WERI-Rb-1 (cell line): ENCODE measurements around the gene SLC15A5.

ENCODE experiments used
- DNase-seq: peaks from one replicate; pipeline ENCODE4 v3.0.0-alpha.2; 2020
- H3K27ac ChIP-seq: fragments of 250-450 bp; sonication (Bioruptor Pico); 2 replicates; pipeline ENCODE4 v1.5.1; 2020; ENCODE audit warnings: mild to moderate bottlenecking, moderate library complexity
- H3K27me3 ChIP-seq: fragments of 250-450 bp; sonication (Bioruptor Pico); 2 replicates; pipeline ENCODE4 v1.5.1; 2021; ENCODE audit warnings: mild to moderate bottlenecking, low read depth, moderate library complexity; ENCODE audit not compliant: insufficient read depth, severe bottlenecking
- H3K36me3 ChIP-seq: fragments of 250-450 bp; sonication (Bioruptor Pico); 2 replicates; pipeline ENCODE4 v1.5.1; 2020; ENCODE audit warnings: mild to moderate bottlenecking, moderate library complexity
- H3K4me3 ChIP-seq: 2 replicates; pipeline ENCODE4 v1.5.1; 2011; ENCODE audit warnings: low read depth, mild to moderate bottlenecking, control low read depth, low read length
- H3K9me3 ChIP-seq: fragments of 250-450 bp; sonication (Bioruptor Pico); 2 replicates; pipeline ENCODE4 v1.5.1; 2021; ENCODE audit warnings: mild to moderate bottlenecking, moderate library complexity; ENCODE audit not compliant: severe bottlenecking
- CTCF ChIP-seq: IDR thresholded peaks from 2 replicates; pipeline ENCODE4 v1.5.1; 2011; ENCODE audit warnings: low read depth, mild to moderate bottlenecking, control low read depth, inconsistent platforms, low read length

The SLC15A5 gene

DNA sequence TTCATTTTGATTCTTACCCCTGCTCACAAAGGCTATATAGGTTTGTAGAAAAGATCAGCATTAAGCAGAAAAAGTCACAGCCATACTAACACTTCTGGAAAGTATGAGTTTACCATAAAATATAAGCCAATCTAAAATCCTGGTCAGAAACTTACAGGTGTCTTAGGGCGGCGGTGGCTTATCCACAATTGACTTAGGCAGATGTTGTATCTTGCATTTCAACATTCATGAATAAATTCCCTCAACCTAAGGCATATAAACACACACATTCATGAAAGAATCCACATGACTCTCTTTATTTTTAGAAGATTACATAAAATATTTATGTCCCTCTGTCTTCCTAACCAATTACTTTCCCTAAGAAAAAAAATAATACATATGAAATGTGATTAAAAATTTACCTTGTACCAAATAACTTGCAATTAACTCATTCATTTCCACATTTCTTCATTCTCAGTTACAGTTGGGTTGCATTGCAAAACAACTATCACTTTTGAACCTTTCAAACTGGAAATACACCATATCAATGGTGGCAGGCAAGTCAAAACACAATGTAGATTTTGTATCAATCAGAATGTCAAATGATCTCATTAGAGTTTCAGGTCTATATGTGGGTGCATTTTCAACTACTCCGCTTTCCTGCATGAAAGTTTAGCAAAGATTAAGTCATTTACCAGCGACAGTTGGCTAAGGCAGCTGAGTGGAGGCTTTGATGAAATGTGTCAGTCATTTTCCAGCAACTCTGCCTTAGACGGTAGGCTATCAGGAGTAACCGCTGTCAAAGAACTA, 124.4 kb downstream of the SLC15A5 start:
- DNase-seq = no peak
- H3K4me3 ChIP-seq = no peak overlapping the region
- H3K27ac ChIP-seq = no peak overlapping the region
- H3K36me3 ChIP-seq = no peaks in the 10 kb centered on the region
- H3K27me3 ChIP-seq = no peaks in the 10 kb centered on the region
- TF ChIP-seq CTCF = no peak
- H3K9me3 ChIP-seq = no peaks in the 10 kb centered on the region

- Histone ChIP-seq H3K4me3 (no peak overlapping the region), H3K27me3 (no peaks in the 10 kb centered on the region), H3K9me3 (no peaks in the 10 kb centered on the region), H3K36me3 (no peaks in the 10 kb centered on the region), H3K27ac (no peak overlapping the region)
- no peak for TF ChIP-seq CTCF
- DNase-seq = no peak
These were observed 127.2 kb downstream of the SLC15A5 start for GRCh38 chr12:16150276-16150675.

DNA sequence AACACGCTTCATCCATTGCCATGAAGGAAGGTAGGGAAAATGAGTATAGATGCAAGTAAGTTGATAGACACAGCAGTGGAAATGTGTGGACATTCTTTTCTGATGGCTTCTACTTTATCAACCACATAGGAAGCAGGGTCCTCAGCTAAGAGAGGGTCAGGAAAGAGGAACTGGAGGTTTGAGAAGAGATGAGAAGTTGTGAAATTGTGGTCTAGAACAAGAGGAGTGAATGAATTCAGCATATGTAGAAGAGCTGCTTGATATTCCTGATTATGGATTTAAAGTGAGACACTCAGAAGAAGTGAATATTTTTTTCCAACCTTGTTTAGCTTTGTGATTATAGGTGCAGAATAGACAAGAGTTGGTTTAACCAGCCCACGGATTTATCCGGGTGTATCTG, 128.5 kb downstream of the SLC15A5 start:
- Histone ChIP-seq H3K27me3 (no peaks in the 10 kb centered on the region), H3K36me3 (no peaks in the 10 kb centered on the region), H3K4me3 (no peak overlapping the region), H3K9me3 (no peaks in the 10 kb centered on the region), H3K27ac (no peak overlapping the region)
- TF ChIP-seq CTCF = no peak
- no peak for DNase-seq
